Activated T-cell treated with anti-CD3 and anti-CD28 coated beads, Interleukin-2, amount 50 U/mL, for 48 hours (primary cell): ENCODE measurements around the gene RDH13.
"Not testable (repeated sequence)": the region's sequence is repeated elsewhere in the genome, so short reads cannot be mapped to it uniquely, and the experiment has no call there.

Experiments used
- DNase-seq, 2 experiments: peaks; one replicate each; pipeline ENCODE4 v3.0.0-alpha.2; 2020

RDH13 gene

GRCh38 chr19:55042688-55043087 lies 20.3 kb downstream of the RDH13 start:
- DNase-seq: no peak

GRCh38 chr19:55042344-55042678 lies 20.6 kb downstream of the RDH13 start:
- DNase-seq: no peak

GRCh38 chr19:55041627-55042343 lies 21.2 kb downstream of the RDH13 start:
- DNase-seq: peak; percentile 43 to 59

- DNase-seq: no peak
Observed at GRCh38 chr19:55041244-55041626, 21.7 kb downstream of the RDH13 start.

- DNase-seq: not testable (repeated sequence)
Observed at GRCh38 chr19:55040654-55041053, 22.3 kb downstream of the RDH13 start.

GRCh38 chr19:55037603-55038002 lies 25.3 kb downstream of the RDH13 start:
- not testable (repeated sequence) for DNase-seq

GRCh38 chr19:55036058-55036457 lies 26.9 kb downstream of the RDH13 start:
- DNase-seq: no peak

GRCh38 chr19:55034751-55035150 lies 28.2 kb downstream of the RDH13 start:
- no peak for DNase-seq

GRCh38 chr19:55032976-55033643 lies 29.8 kb downstream of the RDH13 start:
- DNase-seq: not testable (repeated sequence)

GRCh38 chr19:55032170-55032800 lies 30.7 kb downstream of the RDH13 start:
- DNase-seq: no peak

- no peak for DNase-seq
Observed at GRCh38 chr19:55031178-55031577, 31.8 kb downstream of the RDH13 start.

GRCh38 chr19:55028757-55029156 lies 34.2 kb downstream of the RDH13 start:
- no peak for DNase-seq

GRCh38 chr19:55027472-55028337 lies 35.2 kb downstream of the RDH13 start:
- DNase-seq: no peak

- not testable (repeated sequence) for DNase-seq
Observed at GRCh38 chr19:55027140-55027471, 35.8 kb downstream of the RDH13 start.

GRCh38 chr19:55024111-55024510 lies 38.8 kb downstream of the RDH13 start:
- DNase-seq: no peak

GRCh38 chr19:55020351-55020750 lies 42.6 kb downstream of the RDH13 start:
- not testable (repeated sequence) for DNase-seq

GRCh38 chr19:55018633-55019032 lies 44.3 kb downstream of the RDH13 start:
- no peak for DNase-seq

GRCh38 chr19:55018216-55018615 lies 44.7 kb downstream of the RDH13 start:
- no peak for DNase-seq

GRCh38 chr19:55016017-55016416 lies 46.9 kb downstream of the RDH13 start:
- no peak for DNase-seq

GRCh38 chr19:55015126-55015525 lies 47.8 kb downstream of the RDH13 start:
- no peak for DNase-seq

- DNase-seq: no peak
Observed at GRCh38 chr19:55014714-55015113, 48.2 kb downstream of the RDH13 start.

- DNase-seq: no peak
Observed at GRCh38 chr19:55013596-55013995, 49.4 kb downstream of the RDH13 start.

- no peak for DNase-seq
Observed at GRCh38 chr19:55012306-55012705, 50.6 kb downstream of the RDH13 start.
